T-helper 1 cell treated with Interleukin-12 subunit alpha and Interleukin-12 subunit beta and Interleukin-4 antibody, amounts not matched to agents 30 μg/mL and 1 μg/mL, for 36 hours (primary cell): ENCODE measurements around the gene SLC25A44.

Experiments
- H3K27ac Mint-ChIP-seq: one replicate; pipeline ENCODE4 v1.8.0; 2021; ENCODE audit warnings: mild to moderate bottlenecking, mixed read lengths
- H3K27me3 Mint-ChIP-seq: one replicate; pipeline ENCODE4 v1.8.0; 2021; ENCODE audit warnings: low read depth, mixed read lengths
- H3K36me3 Mint-ChIP-seq: one replicate; pipeline ENCODE4 v1.8.0; 2021; ENCODE audit warnings: low read depth, mixed read lengths
- H3K4me1 Mint-ChIP-seq: one replicate; pipeline ENCODE4 v1.8.0; 2021; ENCODE audit warnings: low read depth, mixed read lengths
- H3K4me3 Mint-ChIP-seq: one replicate; pipeline ENCODE4 v1.8.0; 2021; ENCODE audit warnings: mild to moderate bottlenecking, moderate library complexity, mixed read lengths
- H3K9me3 Mint-ChIP-seq: one replicate; pipeline ENCODE4 v1.8.0; 2021; ENCODE audit warnings: mixed read lengths

Gene SLC25A44

GRCh38 chr1:156193488-156194299 lies at the start of gene SLC25A44:
Gene SLC25A44, plus strand, starts transcription at chr1:156194104. Its CDS starts 5,744 bp downstream, at chr1:156199848.
- Mint-ChIP-seq H3K4me3 (peak within 1 kb of the TSS; percentile 98), H3K4me1 (peaks cover 49% of the 10 kb centered on the region), H3K27me3 (no peaks in the 10 kb centered on the region), H3K36me3 (peaks cover 28% of the 10 kb centered on the region), H3K9me3 (peaks cover 3% of the 10 kb centered on the region), H3K27ac (peak within 1 kb of the TSS; percentile 96)

GRCh38 chr1:156144742-156145141 lies 49.2 kb upstream of the SLC25A44 start:
- Mint-ChIP-seq H3K4me1 (peaks cover 26% of the 10 kb centered on the region), H3K36me3 (no peaks in the 10 kb centered on the region), H3K27ac (no peak overlapping the region), H3K27me3 (no peaks in the 10 kb centered on the region), H3K9me3 (no peaks in the 10 kb centered on the region), H3K4me3 (no peak overlapping the region)

- no peaks in the 10 kb centered on the region for H3K36me3 Mint-ChIP-seq
- no peaks in the 10 kb centered on the region for H3K9me3 Mint-ChIP-seq
- H3K4me3 Mint-ChIP-seq, result no peak overlapping the region
- no peak overlapping the region for H3K27ac Mint-ChIP-seq
- H3K27me3 Mint-ChIP-seq, result no peaks in the 10 kb centered on the region
- peaks cover 23% of the 10 kb centered on the region for H3K4me1 Mint-ChIP-seq
These were observed 48.3 kb upstream of the SLC25A44 start for GRCh38 chr1:156145650-156146019.

GRCh38 chr1:156146020-156146768 lies 47.7 kb upstream of the SLC25A44 start:
- H3K4me3 Mint-ChIP-seq, result peak overlapping the region; percentile 69
- H3K4me1 Mint-ChIP-seq, result peaks cover 23% of the 10 kb centered on the region

GRCh38 chr1:156146769-156147405 lies 47.0 kb upstream of the SLC25A44 start:
- peaks cover 23% of the 10 kb centered on the region for H3K4me1 Mint-ChIP-seq
- H3K27ac Mint-ChIP-seq, result peak overlapping the region; percentile 33
- no peaks in the 10 kb centered on the region for H3K9me3 Mint-ChIP-seq
- no peaks in the 10 kb centered on the region for H3K36me3 Mint-ChIP-seq
- peak overlapping the region; percentile 69 for H3K4me3 Mint-ChIP-seq
- no peaks in the 10 kb centered on the region for H3K27me3 Mint-ChIP-seq

More at GRCh38 chr1:156146020-156146768, 47.7 kb upstream of the SLC25A44 start:
- Mint-ChIP-seq H3K27ac (peak overlapping the region; percentile 84), H3K9me3 (no peaks in the 10 kb centered on the region), H3K36me3 (no peaks in the 10 kb centered on the region), H3K27me3 (no peaks in the 10 kb centered on the region)

GRCh38 chr1:156148216-156148615 lies 45.7 kb upstream of the SLC25A44 start:
- Mint-ChIP-seq H3K27me3 (no peaks in the 10 kb centered on the region), H3K9me3 (no peaks in the 10 kb centered on the region), H3K4me1 (peaks cover 31% of the 10 kb centered on the region), H3K4me3 (no peak overlapping the region), H3K27ac (peak overlapping the region; percentile 56), H3K36me3 (no peaks in the 10 kb centered on the region)

GRCh38 chr1:156149374-156150332 lies 44.3 kb upstream of the SLC25A44 start:
- Mint-ChIP-seq H3K4me3 (no peak overlapping the region), H3K4me1 (peaks cover 40% of the 10 kb centered on the region), H3K36me3 (no peaks in the 10 kb centered on the region), H3K27ac (no peak overlapping the region), H3K27me3 (no peaks in the 10 kb centered on the region), H3K9me3 (no peaks in the 10 kb centered on the region)

GRCh38 chr1:156150333-156151011 lies 43.4 kb upstream of the SLC25A44 start:
- peaks cover 43% of the 10 kb centered on the region for H3K4me1 Mint-ChIP-seq
- H3K27ac Mint-ChIP-seq, result no peak overlapping the region

GRCh38 chr1:156151093-156151688 lies 42.7 kb upstream of the SLC25A44 start:
- no peaks in the 10 kb centered on the region for H3K27me3 Mint-ChIP-seq
- H3K4me1 Mint-ChIP-seq, result peaks cover 43% of the 10 kb centered on the region
- no peak overlapping the region for H3K4me3 Mint-ChIP-seq
- H3K9me3 Mint-ChIP-seq, result no peaks in the 10 kb centered on the region
- H3K36me3 Mint-ChIP-seq, result no peaks in the 10 kb centered on the region
- no peak overlapping the region for H3K27ac Mint-ChIP-seq

More at GRCh38 chr1:156150333-156151011, 43.4 kb upstream of the SLC25A44 start:
- H3K27me3 Mint-ChIP-seq, result no peaks in the 10 kb centered on the region
- H3K36me3 Mint-ChIP-seq, result no peaks in the 10 kb centered on the region
- H3K9me3 Mint-ChIP-seq, result no peaks in the 10 kb centered on the region
- H3K4me3 Mint-ChIP-seq, result no peak overlapping the region

- Mint-ChIP-seq H3K36me3 (no peaks in the 10 kb centered on the region), H3K9me3 (no peaks in the 10 kb centered on the region), H3K4me3 (no peak overlapping the region), H3K4me1 (peaks cover 45% of the 10 kb centered on the region), H3K27me3 (no peaks in the 10 kb centered on the region), H3K27ac (peak overlapping the region; percentile 26)
These were observed 41.3 kb upstream of the SLC25A44 start for GRCh38 chr1:156152628-156153027.

GRCh38 chr1:156153362-156153761 lies 40.5 kb upstream of the SLC25A44 start, which contains the start of gene SEMA4A:
Gene SEMA4A, plus strand, starts transcription at chr1:156153585. Its CDS starts 994 bp downstream, at chr1:156154579.
- Mint-ChIP-seq H3K9me3 (no peaks in the 10 kb centered on the region), H3K4me1 (peaks cover 42% of the 10 kb centered on the region), H3K27me3 (no peaks in the 10 kb centered on the region), H3K27ac (peak within 1 kb of the TSS; percentile 79), H3K4me3 (peak within 1 kb of the TSS; percentile 59), H3K36me3 (no peaks in the 10 kb centered on the region)

- Mint-ChIP-seq H3K36me3 (no peaks in the 10 kb centered on the region), H3K27ac (peak overlapping the region; percentile 79), H3K4me1 (peaks cover 46% of the 10 kb centered on the region), H3K9me3 (no peaks in the 10 kb centered on the region), H3K4me3 (peak overlapping the region; percentile 59), H3K27me3 (no peaks in the 10 kb centered on the region)
These were observed 39.6 kb upstream of the SLC25A44 start for GRCh38 chr1:156154317-156154749.
